ENCODE data around the gene NTN4.

NTN4 gene

DNA sequence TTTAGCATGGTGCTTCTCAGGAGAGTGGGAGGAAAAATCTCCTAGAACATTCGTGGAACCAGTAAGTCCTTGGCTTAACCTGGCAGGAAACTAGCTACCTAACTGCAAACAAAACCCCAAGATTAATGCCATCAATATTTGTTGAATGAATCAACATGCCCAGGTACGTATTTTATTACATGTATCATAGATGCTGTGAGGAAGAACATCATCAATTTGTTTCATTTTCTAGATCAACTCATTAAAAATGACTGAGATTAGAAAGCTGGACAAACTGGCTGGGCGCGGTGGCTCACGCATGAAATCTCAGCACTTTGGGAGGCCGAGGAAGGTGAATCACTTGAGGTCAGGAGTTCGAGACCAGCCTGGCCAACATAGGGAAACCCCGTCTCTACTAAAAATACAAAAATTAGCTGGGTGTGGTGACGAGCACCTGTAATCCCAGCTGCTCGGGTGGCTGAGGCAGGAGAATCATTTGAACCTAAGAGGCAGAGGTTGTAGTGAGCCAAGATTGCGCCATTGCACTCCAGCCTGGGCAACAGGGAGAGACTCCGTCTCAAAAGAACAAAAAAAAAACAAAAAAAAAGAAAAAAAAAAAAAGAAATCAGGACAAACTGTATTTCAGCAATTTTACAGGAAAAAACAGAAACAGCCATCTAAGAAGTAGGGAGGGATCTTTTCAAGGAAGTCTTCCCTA is 88.7 kb downstream of the NTN4 start:
- H3K4me1 ChIP-seq (ENCODE audit: control insufficient read depth in 1 of 2, insufficient read depth in 1 of 2, low read depth in 1 of 2, low read length in 1 of 2): no peaks in the 10 kb centered on the region
- peaks cover 12% of the 10 kb centered on the region for H3K27me3 ChIP-seq
- H3K9me3 ChIP-seq: no peaks in the 10 kb centered on the region
- H3K27ac ChIP-seq: no peak overlapping the region
- no peaks in the 10 kb centered on the region for H3K36me3 ChIP-seq
- no peak for TF ChIP-seq CTCF (IDR thresholded peaks at IDR 0.05)
- H3K4me3 ChIP-seq (ENCODE audit: low read depth in 1 of 2, low read length in 1 of 2): no peak overlapping the region

- Histone ChIP-seq H3K27ac (no peak overlapping the region), H3K36me3 (no peaks in the 10 kb centered on the region), H3K27me3 (peaks cover 12% of the 10 kb centered on the region), H3K4me1 (ENCODE audit: control insufficient read depth in 1 of 2, insufficient read depth in 1 of 2, low read depth in 1 of 2, low read length in 1 of 2) (no peaks in the 10 kb centered on the region), H3K9me3 (no peaks in the 10 kb centered on the region), H3K4me3 (ENCODE audit: low read depth in 1 of 2, low read length in 1 of 2) (no peak overlapping the region)
- no peak for TF ChIP-seq CTCF (IDR thresholded peaks at IDR 0.05)
Measured at GRCh38 chr12:95701275-95701674, 89.3 kb downstream of the NTN4 start.

DNA sequence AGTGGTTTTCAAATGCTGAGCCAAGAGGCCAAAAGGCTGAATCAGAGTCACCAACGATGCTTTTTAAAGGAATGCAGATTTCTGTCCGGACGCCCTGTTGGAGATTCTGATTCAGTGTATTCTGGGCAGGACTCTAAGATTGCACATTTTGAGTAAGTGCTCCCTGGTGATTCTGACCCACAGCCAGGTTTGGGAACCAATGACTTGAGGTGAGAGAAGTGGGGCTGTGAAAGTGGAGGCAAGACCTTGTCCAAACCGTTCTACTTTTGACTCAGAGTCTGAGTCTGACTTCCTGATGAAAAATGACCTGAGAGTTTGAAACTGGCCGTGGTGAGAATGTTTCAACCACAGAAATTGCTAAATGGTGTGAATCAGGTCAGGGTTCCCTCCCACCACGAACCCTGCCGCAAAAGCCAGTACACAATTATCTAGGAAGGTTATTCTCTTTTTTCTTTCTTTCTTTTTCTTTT is 90.2 kb downstream of the NTN4 start:
- no peak for TF ChIP-seq CTCF (IDR thresholded peaks at IDR 0.05)
- Histone ChIP-seq H3K27me3 (peaks cover 12% of the 10 kb centered on the region), H3K36me3 (no peaks in the 10 kb centered on the region)

GRCh38 chr12:95699579-95699978 is 91.0 kb downstream of the NTN4 start:
- Histone ChIP-seq H3K9me3 (no peaks in the 10 kb centered on the region), H3K36me3 (no peaks in the 10 kb centered on the region), H3K27ac (no peak overlapping the region), H3K4me1 (ENCODE audit: control insufficient read depth in 1 of 2, insufficient read depth in 1 of 2, low read depth in 1 of 2, low read length in 1 of 2) (no peaks in the 10 kb centered on the region), H3K27me3 (peaks cover 5% of the 10 kb centered on the region), H3K4me3 (ENCODE audit: low read depth in 1 of 2, low read length in 1 of 2) (no peak overlapping the region)
- no peak for TF ChIP-seq CTCF (IDR thresholded peaks at IDR 0.05)

More for the DNA sequence above, 90.2 kb downstream of the NTN4 start:
- no peaks in the 10 kb centered on the region for H3K9me3 ChIP-seq
- H3K27ac ChIP-seq: no peak overlapping the region
- no peaks in the 10 kb centered on the region for H3K4me1 ChIP-seq (ENCODE audit: control insufficient read depth in 1 of 2, insufficient read depth in 1 of 2, low read depth in 1 of 2, low read length in 1 of 2)
- H3K4me3 ChIP-seq (ENCODE audit: low read depth in 1 of 2, low read length in 1 of 2): no peak overlapping the region

GRCh38 chr12:95694136-95694535 is 96.4 kb downstream of the NTN4 start:
- H3K27ac ChIP-seq: no peak overlapping the region
- H3K36me3 ChIP-seq: no peaks in the 10 kb centered on the region
- H3K9me3 ChIP-seq: no peaks in the 10 kb centered on the region
- H3K4me3 ChIP-seq (ENCODE audit: low read depth in 1 of 2, low read length in 1 of 2): no peak overlapping the region
- no peaks in the 10 kb centered on the region for H3K27me3 ChIP-seq
- TF ChIP-seq CTCF (IDR thresholded peaks at IDR 0.05): no peak
- H3K4me1 ChIP-seq (ENCODE audit: control insufficient read depth in 1 of 2, insufficient read depth in 1 of 2, low read depth in 1 of 2, low read length in 1 of 2): no peaks in the 10 kb centered on the region

All from neutrophil (primary cell).